Stimulated activated CD4-positive, alpha-beta T cell treated with anti-CD3 and anti-CD28 coated beads, TNF-alpha, amount 100 ng/mL, for 1 hour (primary cell): ENCODE data around the gene JMJD6.
"Not testable (repeated sequence)": the region's sequence is repeated elsewhere in the genome, so short reads cannot be mapped to it uniquely, and the experiment has no call there.

Experiments used
- DNase-seq, 3 donors: peaks; one replicate each; pipeline ENCODE4 v3.0.0-alpha.2; 2020; ENCODE audit warnings: low read depth in 3 of 3, low spot score in 1 of 3

Gene JMJD6

DNA sequence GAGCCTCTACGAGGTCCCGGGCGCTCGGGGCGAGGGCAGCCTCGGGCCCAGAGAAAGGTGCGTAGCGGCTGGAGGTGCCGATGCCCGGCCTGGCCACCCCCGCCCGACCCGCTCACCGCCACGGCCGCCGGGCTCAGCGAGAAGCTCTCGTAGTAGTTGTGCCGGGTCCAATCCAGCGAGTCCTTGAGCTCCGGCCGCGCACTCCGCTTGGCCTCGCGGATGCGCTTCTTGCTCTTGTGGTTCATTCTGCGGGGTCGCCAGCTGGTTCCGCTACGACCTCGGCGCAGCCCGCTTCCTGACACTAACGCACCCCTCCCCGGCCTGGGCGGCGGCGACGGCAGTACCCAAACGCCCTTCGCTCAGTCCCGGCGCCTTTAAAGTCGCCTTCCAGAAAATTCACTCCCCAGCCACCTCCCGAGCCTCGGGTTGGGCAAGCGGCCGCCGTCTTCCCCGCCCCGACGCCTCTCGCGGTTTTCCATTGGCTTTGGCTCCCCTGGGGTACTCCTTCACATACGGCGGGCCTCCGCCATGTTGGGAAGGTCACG, at the start of gene JMJD6:
Gene JMJD6, minus strand, starts transcription at position 376 of the 545 bp plus-strand sequence. Its CDS starts 131 bp downstream, at position 245.
- DNase-seq: peak; percentile 85 to 90 (median 90)

DNA sequence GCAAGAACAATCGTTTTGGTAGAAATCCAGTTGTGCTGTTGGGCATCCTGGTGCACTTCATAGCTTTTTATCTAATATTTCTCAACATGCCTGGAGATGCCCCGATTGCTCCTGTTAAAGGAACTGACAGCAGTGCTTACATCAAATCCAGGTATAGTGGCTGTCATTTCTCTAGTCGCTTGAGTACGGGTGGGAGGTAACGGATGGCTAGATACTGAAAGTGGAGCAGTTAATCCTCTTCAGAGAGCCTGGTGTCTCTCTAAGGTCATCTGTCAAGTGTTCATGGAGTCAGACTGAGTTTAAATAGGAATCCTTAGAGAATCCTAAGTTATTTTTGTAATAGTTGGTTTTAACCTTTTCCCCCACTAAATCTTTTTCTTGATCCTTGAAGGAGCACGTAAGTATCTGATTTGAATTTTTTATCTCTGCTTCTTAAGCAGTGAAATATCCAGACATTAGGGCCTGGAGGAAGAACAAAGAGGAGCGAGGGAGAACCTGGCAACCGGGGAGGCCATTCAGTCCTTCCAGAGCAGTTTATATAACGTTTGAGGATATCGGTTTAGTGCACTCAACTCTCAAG, 48.7 kb upstream of the JMJD6 start:
- DNase-seq: no peak

DNA sequence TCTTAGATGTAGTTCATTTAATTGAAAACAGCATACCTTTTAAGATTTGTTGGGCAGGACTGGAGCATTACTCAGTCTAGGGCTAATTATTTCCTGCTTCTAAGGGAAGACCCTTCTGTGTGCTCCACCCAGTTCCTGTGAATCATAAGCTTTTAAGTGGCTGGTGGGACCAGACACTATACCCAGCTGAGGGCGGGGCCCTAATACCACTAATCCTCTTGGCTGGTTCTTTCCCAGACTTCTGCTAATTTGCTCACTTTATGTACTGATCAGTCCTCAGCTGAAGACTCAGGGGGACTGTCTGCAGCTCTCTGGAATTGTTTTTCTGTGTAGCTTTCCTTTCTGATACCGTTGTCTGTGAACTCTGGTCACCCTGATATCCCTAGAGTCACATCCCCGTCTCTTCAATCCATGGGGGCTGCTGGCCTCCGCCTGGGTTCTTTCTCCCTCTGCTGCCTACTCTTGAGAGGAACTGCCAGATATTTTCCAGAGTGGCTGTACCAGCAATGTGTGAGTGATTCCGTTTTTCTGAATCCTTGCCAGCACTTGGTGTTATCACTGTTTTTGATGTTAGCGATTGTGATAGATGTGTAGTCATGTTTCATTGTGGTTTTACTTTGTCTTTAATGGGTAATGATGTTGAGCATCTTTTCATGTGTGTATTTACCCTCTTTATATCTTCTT, 46.6 kb upstream of the JMJD6 start:
- DNase-seq: peak in 2 of 3 donors; percentile 38 to 46

DNA sequence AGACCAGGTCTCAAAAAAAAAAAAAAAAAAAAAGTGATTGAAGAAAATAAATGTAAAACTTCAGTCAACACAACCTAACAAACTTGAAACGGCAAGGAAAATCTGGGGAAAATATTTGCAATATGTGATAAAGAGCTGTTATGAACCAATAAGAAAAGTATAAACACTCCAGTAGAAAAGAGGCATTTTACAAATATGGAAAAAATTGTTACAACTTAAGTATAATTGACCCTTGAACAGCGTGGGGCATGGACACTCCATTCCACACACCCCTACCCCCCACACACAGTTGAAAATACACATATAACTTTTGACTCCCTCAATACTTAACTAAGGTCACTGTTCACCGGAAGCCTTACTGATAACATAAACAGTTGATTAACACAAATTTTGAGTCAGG, 32.2 kb upstream of the JMJD6 start:
- DNase-seq: no peak

DNA sequence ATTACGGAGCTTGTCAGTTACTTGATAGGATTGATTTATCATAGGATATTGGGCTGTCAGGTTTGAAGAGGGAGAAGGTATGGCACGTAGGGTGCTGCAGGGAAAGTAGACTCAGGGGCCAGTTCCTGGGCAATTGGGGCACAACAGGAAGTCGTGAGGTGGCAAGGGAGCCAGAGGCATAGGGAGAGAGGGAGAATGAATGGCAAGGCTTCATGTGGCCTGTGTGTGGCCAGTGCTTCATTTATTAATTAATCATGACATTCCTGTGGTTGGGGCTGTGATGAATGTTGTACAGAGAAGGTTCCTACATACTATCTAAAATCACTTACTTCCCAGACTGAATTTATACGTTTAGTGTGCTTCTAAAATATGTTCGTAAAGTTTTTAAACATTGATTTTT, 30.9 kb upstream of the JMJD6 start:
- DNase-seq: no peak

DNA sequence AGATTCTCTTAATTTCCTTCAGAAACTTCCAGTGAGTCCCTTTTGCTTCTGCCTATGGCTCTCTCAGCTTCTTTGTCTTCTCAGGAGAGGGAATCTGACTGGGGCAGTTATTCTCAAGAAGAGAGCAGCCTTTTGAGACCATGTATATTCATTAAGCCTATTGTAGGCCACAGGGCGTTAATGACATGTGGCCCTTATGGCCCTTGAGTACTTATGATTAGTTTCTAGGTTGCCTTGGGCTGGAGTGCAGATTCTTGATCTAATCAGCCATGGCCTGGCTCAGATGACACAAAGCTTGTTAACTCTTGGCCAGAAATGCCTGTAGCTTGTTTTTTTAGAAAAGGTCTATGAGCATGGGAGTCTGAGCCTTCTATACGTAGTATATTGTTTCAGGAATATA, 28.9 kb upstream of the JMJD6 start:
- DNase-seq: no peak

DNA sequence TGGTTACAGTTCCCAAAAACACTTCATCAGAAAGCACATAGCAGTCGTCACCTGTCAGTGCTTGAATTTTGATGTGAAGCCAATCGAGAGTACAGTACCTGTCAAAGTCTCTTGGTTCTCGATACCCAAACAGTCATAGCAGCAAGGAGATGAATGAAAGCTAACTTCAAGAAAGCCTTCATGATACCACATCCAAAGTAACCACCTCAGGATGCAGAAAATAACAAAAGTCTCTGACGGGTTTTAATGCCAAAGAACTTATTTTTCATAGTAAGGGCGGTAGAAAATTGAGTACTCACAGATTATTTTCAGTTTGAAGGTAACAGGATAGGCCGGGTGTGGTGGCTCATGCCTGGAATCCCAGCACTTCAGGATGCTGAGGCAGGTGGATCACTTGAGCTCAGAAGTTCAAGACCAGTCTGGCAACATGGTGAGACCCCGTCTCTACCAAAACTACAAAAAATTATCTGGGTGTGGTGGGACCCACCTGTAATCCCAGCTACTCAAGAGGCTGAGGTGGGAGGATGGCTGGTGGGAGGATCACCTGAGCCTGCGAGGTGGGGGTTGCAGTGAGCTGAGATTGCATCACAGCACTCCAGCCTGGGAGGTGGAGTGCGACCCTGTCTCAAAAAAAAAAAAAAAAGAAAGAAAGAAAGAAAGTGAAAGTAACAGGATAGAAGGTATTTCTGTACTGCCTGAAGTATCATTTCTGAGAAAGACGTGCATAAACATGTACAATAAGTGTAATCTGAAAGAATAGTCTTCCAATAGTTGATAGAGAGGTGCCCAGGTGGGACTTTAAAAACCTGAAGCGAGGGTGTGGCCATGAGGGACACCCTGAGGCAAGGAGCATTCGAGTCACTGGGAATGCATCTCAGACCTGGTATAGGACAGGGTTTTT, 26.9 kb upstream of the JMJD6 start:
- DNase-seq: no peak

DNA sequence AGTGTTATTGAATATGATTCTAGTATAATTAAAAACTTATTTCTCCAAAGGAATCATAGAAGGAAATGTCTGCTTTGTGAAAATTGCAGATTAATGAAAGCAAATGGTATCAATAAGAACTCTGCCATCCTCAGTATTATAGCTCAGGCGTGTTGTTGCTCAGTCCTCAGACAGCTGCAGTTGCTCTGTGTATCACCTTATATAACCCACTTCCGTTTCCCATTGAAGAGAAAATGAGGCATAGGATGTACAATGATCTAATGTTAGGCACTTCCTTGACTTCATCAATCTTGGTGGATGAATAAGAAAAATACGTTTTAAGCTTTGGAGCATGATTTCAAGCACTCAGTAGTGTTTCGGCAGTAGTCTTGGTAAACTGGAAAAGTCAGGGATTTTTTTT, 25.6 kb upstream of the JMJD6 start:
- DNase-seq: no peak

DNA sequence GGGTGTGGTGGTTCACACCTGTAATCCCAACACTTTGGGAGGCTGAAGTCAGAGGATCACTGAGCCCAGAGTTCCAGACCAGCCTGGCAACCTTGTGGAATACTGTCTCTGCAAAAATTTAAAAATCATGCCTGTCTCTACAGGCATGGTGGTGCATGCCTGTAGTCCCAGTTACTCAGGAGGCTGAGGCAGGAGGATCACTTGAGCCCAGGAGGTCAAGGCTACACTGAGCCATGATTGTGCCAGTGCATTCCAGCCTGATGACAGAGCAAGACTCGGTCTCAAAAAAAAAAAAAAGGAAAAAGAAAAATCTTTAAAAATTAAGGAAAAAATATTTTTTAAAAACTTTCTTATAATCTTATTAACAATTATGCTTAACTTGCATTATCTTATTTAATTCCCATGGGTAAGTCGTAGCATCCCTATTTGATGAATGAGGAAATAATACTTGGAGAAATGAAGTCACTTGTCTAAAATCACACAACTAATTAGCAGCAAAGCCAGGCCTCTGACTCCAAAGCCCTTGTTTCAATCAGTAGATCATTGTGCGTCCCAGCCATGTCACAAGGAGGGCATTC, 25.1 kb upstream of the JMJD6 start:
- no peak for DNase-seq

DNA sequence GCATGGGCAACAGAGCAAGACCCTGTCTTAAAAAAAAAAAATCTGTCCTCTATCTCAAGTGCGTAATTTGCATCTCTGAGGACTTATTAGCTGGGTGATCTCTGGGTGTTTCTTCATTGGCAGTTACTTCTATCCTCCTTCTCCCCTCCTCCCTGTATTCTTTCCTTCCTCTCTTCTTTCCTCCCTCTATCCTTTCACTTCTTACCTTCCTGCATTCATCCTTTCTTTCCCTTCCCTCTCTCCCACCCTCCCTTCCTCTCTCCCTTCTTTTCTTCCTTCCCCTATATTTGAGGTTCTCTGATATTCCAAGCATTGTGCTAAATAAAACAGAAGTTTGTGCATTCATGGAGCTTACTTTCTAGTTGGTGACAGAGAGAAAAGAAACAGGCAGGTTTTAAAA, 22.3 kb upstream of the JMJD6 start:
- DNase-seq: no peak

DNA sequence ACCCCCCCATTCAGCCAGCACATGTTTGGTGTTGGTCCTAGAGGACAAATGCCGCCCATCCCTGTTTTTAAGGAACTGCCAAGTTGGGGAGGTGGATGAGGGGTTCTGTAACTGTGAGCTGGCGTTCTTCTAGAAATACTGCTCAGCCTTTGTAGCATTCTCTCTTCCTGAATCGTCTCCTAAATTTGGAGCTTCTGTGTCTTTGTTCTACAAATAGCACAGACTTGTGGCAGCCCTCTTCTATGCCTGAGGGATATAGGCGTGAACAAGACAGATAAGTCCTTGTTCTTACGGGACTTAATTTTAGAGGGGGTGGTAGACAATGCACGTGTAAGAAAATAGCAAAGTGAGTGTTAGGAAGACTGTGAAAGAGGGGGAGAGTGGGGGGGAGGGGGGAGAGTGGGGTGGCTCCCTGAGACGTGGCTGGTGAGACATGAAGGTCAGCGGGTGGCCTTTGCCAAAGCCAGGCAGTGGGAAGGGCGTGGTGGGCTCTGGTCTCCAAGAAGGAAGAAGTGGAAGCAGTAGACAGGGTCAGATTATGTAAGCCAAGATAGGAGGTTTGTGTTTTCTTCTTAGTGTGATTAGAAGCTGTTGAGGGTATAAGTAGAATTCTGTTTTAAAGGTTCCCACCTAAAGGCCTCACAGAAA, 21.4 kb upstream of the JMJD6 start:
- no peak for DNase-seq

DNA sequence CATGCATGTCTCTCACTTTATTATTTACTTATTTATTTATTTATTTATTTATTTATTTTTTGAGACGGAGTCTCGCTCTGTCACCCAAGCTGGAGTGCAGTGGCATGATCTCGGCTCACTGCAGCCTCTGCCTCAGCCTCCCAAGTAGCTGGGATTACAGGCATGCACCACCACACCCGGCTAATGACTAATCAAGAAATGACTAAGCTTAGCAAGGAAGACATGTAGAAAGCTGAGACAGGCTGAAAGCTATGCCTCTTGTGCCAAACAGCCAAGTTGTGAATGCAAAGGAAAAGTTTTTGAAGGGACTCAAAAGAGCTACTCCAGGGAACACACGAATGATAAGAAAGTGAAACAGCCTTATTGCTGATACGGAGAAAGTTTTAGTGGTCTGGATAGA, 19.4 kb upstream of the JMJD6 start:
- DNase-seq: not testable (repeated sequence)

DNA sequence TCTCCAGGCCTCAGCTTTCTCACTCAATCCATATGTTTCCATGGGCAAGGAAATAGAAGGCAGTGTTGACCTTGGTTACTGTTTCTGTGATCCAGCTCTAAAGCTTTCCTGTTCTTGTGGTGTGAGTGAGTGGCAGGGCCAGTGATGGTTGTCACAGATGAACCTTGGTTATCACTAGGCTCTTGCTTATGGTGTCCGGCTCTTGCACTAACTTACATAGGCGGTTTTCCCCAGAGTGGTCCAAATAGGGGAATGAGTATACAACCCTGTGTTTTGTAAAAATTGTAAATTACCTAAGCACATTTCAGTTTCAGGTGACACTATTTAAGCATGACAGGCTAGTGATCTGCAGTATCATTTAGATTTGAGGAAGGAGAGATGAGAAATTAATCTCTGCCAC, 18.3 kb upstream of the JMJD6 start:
- no peak for DNase-seq

DNA sequence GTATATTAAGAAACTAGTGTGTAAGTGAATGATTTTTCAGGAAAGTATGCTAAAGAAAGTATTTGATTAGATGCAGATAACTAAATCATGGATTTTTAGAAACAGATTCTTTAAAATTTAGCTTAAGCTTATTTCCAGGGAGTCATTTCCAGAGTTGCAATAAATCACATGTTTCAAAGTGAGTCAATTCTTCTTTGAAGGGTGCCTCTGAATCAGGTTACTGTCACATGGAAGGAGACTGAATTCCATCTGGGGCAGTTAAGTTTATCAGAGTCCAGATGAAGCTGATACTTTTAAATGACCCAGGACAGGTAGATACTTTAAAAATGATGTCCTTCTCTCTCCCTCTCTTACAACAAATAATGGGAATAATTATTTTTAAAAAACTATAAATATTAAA, 16.6 kb upstream of the JMJD6 start:
- no peak for DNase-seq

DNA sequence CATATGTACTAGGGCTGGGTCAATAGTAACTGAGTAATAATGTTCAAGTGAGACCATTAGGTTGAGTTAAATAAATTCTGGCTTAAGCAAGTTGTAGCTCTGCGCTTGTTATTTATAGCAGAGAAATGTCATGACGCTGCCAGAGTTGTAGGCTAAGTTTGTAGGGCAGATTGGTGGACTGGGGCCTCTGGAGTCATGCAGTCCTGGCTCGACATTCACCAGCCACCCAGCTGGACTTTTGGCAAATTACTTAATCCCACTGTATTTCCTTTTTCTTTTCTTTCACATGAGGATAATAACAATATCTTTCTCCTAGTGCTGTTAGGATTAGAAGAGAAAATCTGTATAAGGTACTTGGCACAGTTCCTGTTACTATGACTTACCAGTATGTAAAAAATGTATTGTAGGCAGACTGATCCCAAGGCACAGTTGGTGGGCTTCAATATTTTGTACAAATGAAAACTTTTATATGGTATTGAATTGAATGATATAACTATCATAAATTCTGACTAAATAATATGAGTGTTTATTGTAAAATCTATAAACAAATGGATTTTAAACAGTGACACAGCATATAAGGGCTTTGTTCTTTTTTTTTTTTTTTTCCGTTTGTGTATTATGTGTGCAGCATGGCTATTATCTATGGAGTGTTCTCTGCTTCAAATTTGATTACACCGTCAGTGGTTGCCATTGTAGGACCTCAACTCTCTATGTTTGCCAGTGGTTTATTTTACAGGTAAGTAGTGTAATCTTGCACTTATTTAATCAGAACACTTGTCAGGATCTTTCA, 14.1 kb upstream of the JMJD6 start:
- DNase-seq: no peak

DNA sequence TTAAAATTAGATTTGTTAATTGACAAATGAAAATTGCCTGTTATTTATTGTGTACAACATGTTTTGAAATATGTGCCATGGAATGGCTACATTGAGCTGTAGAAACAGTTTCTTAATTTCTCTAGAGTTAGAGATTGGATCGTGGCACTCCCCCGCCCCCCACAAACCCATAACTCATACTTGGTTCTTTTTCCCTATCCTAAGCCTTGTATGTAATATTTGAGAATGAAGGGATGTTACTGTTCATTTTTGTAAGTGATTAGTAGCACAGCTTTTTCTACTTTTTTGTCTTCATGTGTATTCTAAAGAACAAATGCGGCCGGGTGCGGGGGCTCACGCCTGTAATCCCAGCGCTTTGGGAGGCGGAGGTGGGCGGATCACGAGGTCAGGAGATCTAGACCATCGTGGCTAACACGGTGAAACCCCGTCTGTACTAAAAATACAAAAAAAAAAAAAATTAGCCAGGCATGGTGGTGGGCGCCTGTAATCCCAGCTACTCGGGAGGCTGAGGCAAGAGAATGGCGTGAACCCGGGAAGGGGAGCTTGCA, 13.2 kb upstream of the JMJD6 start:
- DNase-seq: not testable (repeated sequence)

DNA sequence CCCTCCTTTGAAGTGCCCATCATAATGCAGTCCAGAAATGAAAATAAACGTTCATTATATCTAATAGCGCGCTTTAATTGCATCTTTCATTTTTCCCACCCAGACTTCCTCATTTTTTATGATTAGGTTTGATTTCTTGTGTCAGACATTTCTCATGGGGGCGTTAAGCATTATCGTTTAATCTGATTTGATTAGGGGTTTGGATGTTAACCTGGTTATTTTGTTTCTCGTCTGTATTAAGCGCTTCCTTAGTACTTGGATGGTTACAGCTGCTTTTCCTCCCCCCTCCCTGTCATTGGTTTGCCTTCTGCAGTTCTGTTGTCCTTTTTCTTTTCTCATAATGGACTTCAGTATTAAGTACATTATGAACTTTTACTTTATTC, 12.1 kb upstream of the JMJD6 start:
- DNase-seq: no peak

DNA sequence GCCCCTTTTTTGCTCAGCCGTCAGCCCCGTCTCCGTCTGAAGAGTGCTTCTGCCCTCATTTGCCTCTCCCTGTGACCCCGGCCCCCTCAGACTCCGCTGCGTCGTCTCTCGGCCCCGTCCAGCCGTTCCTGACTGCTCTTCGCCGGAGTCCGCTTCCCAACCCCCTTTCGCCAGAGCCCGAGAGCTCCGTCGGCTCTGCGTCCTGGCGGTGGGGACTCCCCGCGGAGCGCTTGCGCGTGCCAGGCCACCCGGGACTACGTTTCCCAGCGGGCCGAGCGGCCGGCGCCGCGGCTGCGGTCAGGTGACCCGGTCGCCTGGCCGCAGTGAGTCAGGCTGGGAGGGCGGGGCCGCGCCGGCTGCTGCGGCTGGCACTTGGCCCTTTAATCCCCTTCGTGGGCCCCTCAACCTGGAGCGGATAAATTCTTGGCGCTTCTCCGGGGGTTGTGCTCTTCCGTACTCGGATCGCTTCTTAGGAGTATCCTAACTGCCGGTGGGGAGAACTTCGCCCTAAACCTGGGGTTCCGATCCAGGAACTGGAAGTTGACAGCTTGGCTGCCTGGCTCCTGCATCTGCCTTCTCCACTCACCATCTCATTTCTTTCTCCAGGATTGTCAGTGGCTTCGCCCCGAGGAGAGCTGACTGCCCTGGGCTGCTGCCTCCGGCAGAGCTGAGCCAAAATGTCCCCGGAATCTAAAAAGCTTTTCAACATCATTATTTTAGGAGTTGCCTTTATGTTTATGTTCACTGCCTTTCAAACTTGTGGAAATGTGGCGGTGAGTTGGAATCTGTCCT, 11.5 kb upstream of the JMJD6 start, which contains the start of gene MFSD11:
Gene MFSD11, plus strand, starts transcription at position 444 of the 792 bp plus-strand sequence. Its CDS starts 234 bp downstream, at position 678.
- DNase-seq: peak; percentile 77 to 82 (median 80)
